Fibroblast of villous mesenchyme (primary cell): ENCODE data around the gene SPTB. TPM values are rescaled to one million over a fixed set of nuclear protein-coding genes. Genes with fewer than 3 reads are reported as not detected.

Experiments
- DNase-seq: peaks from one replicate; pipeline ENCODE4 v3.0.0-alpha.2; 2010; ENCODE audit warnings: low read depth
- H3K4me3 ChIP-seq: 2 replicates; pipeline ENCODE4 v1.5.1; 2011; ENCODE audit warnings: low read depth, mild to moderate bottlenecking, low read length
- total RNA-seq: library from RNA; depleted of rRNA; stranded (reverse); fragments of >200 nt; gene quantifications from 2 replicates; pipeline ENCODE4 v1.2.3, GENCODE V29; 2012
- TF ChIP-seq, protein P1 (sequence below): IDR thresholded peaks from 2 replicates; pipeline ENCODE4 v1.5.1; 2012; ENCODE audit warnings: low read depth, mild to moderate bottlenecking, low read length; ENCODE audit not compliant: insufficient read depth

Gene SPTB
- total RNA-seq, 1 donor, result under 0.01 TPM

- DNase-seq, result peak; percentile 51
- TF ChIP-seq, protein P1, sequence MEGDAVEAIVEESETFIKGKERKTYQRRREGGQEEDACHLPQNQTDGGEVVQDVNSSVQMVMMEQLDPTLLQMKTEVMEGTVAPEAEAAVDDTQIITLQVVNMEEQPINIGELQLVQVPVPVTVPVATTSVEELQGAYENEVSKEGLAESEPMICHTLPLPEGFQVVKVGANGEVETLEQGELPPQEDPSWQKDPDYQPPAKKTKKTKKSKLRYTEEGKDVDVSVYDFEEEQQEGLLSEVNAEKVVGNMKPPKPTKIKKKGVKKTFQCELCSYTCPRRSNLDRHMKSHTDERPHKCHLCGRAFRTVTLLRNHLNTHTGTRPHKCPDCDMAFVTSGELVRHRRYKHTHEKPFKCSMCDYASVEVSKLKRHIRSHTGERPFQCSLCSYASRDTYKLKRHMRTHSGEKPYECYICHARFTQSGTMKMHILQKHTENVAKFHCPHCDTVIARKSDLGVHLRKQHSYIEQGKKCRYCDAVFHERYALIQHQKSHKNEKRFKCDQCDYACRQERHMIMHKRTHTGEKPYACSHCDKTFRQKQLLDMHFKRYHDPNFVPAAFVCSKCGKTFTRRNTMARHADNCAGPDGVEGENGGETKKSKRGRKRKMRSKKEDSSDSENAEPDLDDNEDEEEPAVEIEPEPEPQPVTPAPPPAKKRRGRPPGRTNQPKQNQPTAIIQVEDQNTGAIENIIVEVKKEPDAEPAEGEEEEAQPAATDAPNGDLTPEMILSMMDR, result no peak
- no peak overlapping the region for H3K4me3 ChIP-seq
Observed at GRCh38 chr14:64721391-64721791, 158.3 kb downstream of the SPTB start.

DNA sequence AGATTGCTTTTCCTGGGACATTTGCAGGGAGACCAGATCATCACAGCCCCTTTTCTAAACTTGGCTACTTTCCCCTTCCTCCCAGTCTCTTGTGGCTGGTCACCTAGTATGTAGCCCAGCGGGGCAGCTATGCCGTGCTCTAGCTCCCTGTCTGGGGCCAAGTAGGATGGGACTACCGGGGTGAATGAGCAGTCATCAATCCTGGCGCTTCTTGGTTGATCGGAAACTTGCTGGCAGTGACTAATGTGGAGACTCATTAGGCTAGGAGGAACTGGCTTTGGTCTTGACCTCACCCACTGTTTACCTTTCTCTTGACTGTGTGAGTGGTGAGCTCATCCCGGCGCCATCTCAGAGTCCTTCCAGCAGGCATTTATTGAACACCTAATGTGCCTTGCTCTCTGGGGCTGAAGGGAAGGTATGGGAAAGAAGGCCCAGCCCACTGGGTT, 159.6 kb downstream of the SPTB start:
- no peak overlapping the region for H3K4me3 ChIP-seq
- DNase-seq, result peak; percentile 77
- TF ChIP-seq, protein P1, result no peak

DNA sequence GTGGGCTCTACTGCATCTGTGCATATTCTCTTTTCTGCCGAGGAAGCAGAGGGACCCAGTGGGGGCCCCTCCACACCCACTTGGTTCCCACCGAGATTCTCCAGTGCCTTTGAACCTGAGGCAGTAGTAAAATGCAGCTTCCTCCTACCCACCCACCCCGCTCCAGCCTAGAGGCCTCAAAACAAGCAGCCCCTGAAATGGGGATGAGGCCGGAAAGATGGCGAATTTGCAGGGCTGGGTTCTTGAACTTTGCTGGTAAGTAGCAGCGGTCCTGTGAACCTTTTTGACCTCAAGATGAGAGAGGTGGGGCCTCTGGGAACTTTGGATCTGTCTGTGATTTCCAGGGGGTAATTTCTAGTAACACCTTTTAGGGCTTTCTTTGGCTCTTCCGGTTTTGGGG, 160.1 kb downstream of the SPTB start:
- no peak overlapping the region for H3K4me3 ChIP-seq
- TF ChIP-seq, protein P1, result no peak
- no peak for DNase-seq

DNA sequence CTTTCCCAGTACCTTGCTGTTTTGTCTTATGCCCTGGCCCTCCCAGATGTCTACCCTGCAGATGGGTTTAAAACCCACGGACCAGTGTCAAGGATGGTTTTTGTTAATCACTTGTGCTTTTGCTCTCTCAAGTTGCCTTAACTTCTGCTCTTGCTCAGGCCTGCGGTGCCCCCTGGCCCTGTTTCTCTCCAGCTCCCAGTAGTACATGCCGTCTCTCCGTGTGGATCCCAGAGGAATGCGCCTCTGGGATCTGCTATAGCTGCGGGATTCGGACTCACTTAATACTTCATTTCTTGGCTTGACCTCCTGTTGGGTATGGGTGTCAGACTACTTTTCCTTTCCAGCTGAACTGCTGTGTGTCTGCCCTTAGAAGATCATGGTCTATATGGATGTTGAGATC, 160.9 kb downstream of the SPTB start:
- TF ChIP-seq, protein P1, result no peak
- H3K4me3 ChIP-seq, result no peak overlapping the region
- peak; percentile 40 for DNase-seq

DNA sequence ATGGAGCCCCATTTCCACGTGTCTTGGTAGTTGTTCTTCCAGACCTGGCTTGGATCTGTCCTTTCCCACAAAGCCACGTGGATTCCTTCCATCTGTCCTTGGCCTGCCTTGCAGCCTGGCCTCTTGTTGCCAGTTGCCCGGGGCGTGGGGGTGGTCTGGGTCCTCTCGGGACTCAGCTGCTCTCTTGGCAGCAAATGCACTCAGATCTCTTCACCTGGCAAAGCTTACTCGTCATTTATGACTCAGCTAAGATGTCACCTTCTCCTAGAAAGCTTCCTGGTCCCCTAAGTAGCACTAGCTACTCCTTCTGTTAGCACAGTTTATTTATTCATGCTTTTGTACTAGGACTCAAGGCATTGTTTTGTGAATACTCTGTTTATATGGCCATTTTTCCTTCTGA, 161.8 kb downstream of the SPTB start:
- no peak for DNase-seq
- H3K4me3 ChIP-seq, result no peak overlapping the region
- TF ChIP-seq, protein P1, result no peak

- TF ChIP-seq, protein P1, result no peak
- H3K4me3 ChIP-seq, result peak overlapping the region; percentile 9
- DNase-seq, result no peak
Observed at GRCh38 chr14:64715628-64716412, 163.9 kb downstream of the SPTB start.
